Progenitor cell of endocrine pancreas (in vitro differentiated cells): Measurements from ENCODE around the gene B4GALT4. TPM values are rescaled to one million over a fixed set of nuclear protein-coding genes. Genes with fewer than 3 reads are reported as not detected.
A peak's percentile ranks its signal among the peaks of the same experiment; 100 is the strongest.

Experiments
- DNase-seq: peaks from one replicate; pipeline ENCODE4 v3.0.0; 2021; ENCODE audit warnings: low spot score; ENCODE audit not compliant: unreplicated experiment
- H3K27ac Mint-ChIP-seq: 2 replicates; pipeline ENCODE4 v1.8.0; 2021; ENCODE audit warnings: mild to moderate bottlenecking, moderate library complexity, mixed read lengths
- H3K27me3 Mint-ChIP-seq: 2 replicates; pipeline ENCODE4 v1.8.0; 2021; ENCODE audit warnings: mixed read lengths
- H3K36me3 Mint-ChIP-seq: 2 replicates; pipeline ENCODE4 v1.8.0; 2022; ENCODE audit warnings: mixed read lengths; ENCODE audit not compliant: insufficient read depth
- H3K4me1 Mint-ChIP-seq: 2 replicates; pipeline ENCODE4 v1.8.0; 2021; ENCODE audit warnings: low read depth, mixed read lengths
- H3K4me3 Mint-ChIP-seq: 2 replicates; pipeline ENCODE4 v1.8.0; 2021; ENCODE audit warnings: low read depth, mild to moderate bottlenecking, moderate library complexity, mixed read lengths
- H3K9me3 Mint-ChIP-seq: 2 replicates; pipeline ENCODE4 v1.8.0; 2021; ENCODE audit warnings: low read depth, mixed read lengths
- CTCF ChIP-seq: fragments of 200-600 bp; sonication (generic); IDR thresholded peaks from one replicate; pipeline ENCODE4 v1.5.0; 2021; ENCODE audit warnings: antibody characterized with exemption, mild to moderate bottlenecking; ENCODE audit not compliant: unreplicated experiment
- long read RNA-seq: library from polyadenylated mRNA; unstranded; transcript quantifications from one replicate; pipeline ENCODE4 v2.0.0, GENCODE V29; 2020
- total RNA-seq: library from RNA; stranded (reverse); gene quantifications from 2 replicates; pipeline ENCODE4 v1.2.1, GENCODE V29; 2021

B4GALT4 gene
- 47.9 and 49.0 TPM in 2 replicates for total RNA-seq
- long read RNA-seq, transcript B4GALT4-202 (8 exons, 2,459 nt) = major isoform, 306 of 528 reads
- long read RNA-seq, transcript B4GALT4-201 (9 exons, 2,385 nt) = minor isoform, 74 of 528 reads
- long read RNA-seq, partial matches to known transcripts = 35 of 528 reads
- long read RNA-seq, other reads (novel, unspliced or antisense) = 105 of 528 reads

DNA sequence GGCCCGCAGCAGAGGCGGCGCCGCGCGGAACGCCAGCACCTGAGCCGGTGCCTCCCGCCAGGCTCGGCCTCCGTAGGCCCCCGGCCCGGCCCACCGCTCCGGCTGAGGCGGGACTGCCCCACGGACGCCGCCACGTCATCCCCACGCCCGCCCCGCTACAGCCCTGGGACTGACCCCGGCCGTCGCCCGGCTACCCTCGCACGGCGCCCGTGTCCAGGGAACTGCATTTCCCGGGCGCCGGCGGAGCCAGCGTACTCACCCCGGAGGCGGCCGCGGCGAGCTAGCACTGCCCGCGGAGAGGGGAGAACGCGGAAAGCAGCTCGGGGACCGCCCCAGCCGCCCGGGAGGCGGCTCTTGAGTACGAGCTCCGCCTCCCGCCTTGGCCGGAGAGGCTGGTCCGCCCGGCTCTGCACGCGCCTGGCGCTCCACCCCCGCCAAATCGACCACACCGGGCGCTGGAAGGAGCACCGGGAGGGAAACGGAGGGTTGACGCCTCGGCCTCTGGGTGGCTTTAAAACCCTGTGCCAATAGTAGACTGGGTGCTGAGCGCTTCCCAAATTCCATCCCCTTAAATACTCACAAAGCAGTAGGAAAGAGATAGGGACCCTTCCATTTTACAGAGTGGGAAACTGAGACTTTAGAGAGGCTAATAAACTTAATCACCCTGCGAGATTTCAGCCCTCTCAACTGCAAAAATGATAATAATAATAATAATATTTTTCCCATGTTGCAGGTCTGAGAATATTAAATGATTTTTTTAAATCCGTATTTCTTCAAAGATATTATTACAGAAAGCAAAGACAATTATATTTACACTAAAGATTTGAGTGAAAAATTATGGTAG, at the start of gene B4GALT4:
Gene B4GALT4, minus strand, starts transcription at position 288 of the 844 bp plus-strand sequence. CDS start 10,779 bp downstream, outside the sequence.
- Mint-ChIP-seq H3K4me3 (peak within 1 kb of the TSS; percentile 90), H3K4me1 (peaks cover 27% of the 10 kb centered on the region), H3K27me3 (no peaks in the 10 kb centered on the region), H3K9me3 (peaks cover 3% of the 10 kb centered on the region), H3K36me3 (peaks cover 7% of the 10 kb centered on the region), H3K27ac (peak within 1 kb of the TSS; percentile 94)
- TF ChIP-seq CTCF = no peak
- peak; percentile 75 for DNase-seq

DNA sequence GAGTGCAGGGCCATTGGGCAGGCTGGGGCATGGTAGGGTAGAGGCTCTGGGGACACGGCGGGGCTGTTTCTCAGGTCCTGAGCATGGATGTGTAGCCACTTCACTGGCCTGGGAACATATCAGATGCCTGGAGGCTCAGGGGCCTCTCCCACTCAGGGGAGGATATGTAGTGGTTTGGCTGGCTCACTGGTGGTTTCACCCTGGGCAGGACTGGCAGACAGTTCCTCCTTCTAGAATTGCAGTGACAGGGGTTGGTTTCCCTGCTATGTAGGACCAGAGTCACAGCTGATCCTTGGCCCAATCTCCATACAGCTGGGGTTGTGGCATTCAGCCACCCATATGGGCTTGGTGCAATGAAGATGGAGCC, 48.7 kb upstream of the B4GALT4 start:
- Mint-ChIP-seq H3K27me3 (peaks cover 18% of the 10 kb centered on the region), H3K4me3 (no peak overlapping the region), H3K4me1 (peaks cover 16% of the 10 kb centered on the region), H3K9me3 (peaks cover 27% of the 10 kb centered on the region), H3K27ac (no peak overlapping the region), H3K36me3 (no peaks in the 10 kb centered on the region)
- DNase-seq = no peak
- no peak for TF ChIP-seq CTCF

- Mint-ChIP-seq H3K4me1 (peaks cover 16% of the 10 kb centered on the region), H3K9me3 (peaks cover 29% of the 10 kb centered on the region), H3K36me3 (no peaks in the 10 kb centered on the region), H3K27me3 (peaks cover 18% of the 10 kb centered on the region), H3K4me3 (no peak overlapping the region), H3K27ac (no peak overlapping the region)
- no peak for DNase-seq
- no peak for TF ChIP-seq CTCF
Measured at GRCh38 chr3:119288669-119289403, 48.2 kb upstream of the B4GALT4 start.

- no peak for TF ChIP-seq CTCF
- peaks cover 4% of the 10 kb centered on the region for H3K36me3 Mint-ChIP-seq
- H3K27me3 Mint-ChIP-seq = no peaks in the 10 kb centered on the region
- H3K4me3 Mint-ChIP-seq = no peak overlapping the region
- H3K4me1 Mint-ChIP-seq = peaks cover 4% of the 10 kb centered on the region
- peaks cover 17% of the 10 kb centered on the region for H3K9me3 Mint-ChIP-seq
- DNase-seq = no peak
- H3K27ac Mint-ChIP-seq = no peak overlapping the region
Measured at GRCh38 chr3:119279584-119280243, 39.0 kb upstream of the B4GALT4 start.

- H3K27ac Mint-ChIP-seq = no peak overlapping the region
- no peak for DNase-seq
Measured at GRCh38 chr3:119279101-119279554, 38.5 kb upstream of the B4GALT4 start.

More at GRCh38 chr3:119279101-119279554, 38.5 kb upstream of the B4GALT4 start:
- TF ChIP-seq CTCF = no peak
- H3K27me3 Mint-ChIP-seq = no peaks in the 10 kb centered on the region
- H3K4me1 Mint-ChIP-seq = peaks cover 4% of the 10 kb centered on the region
- H3K4me3 Mint-ChIP-seq = no peak overlapping the region
- H3K36me3 Mint-ChIP-seq = peaks cover 4% of the 10 kb centered on the region
- peaks cover 16% of the 10 kb centered on the region for H3K9me3 Mint-ChIP-seq
